HepG2 (cell line): Measurements from ENCODE around the gene APRT. TPM values are rescaled to one million over a fixed set of nuclear protein-coding genes. Genes with fewer than 3 reads are reported as not detected.

Experiments used
- ATM ChIP-seq: fragments of 450-650 bp; IDR thresholded peaks from 2 replicates; pipeline ENCODE4 v1.7.1; 2017; ENCODE audit warnings: mild to moderate bottlenecking, borderline replicate concordance
- FOSL2 ChIP-seq: sonication (generic); formaldehyde crosslinking; IDR thresholded peaks from 2 replicates; pipeline ENCODE4 v1.4.0; 2020; ENCODE audit warnings: missing genetic modification reagents
- GMEB2 ChIP-seq: IDR thresholded peaks from 2 replicates; pipeline ENCODE4 v1.6.1; 2016; ENCODE audit warnings: missing biosample characterization, missing genetic modification reagents, low read depth
- HDAC2 ChIP-seq: sonication (generic); formaldehyde crosslinking; IDR thresholded peaks from 2 replicates; pipeline ENCODE4 v1.4.0; 2020; ENCODE audit warnings: missing genetic modification reagents
- HINFP ChIP-seq: sonication (generic); formaldehyde crosslinking; IDR thresholded peaks from 2 replicates; pipeline ENCODE4 v1.4.0; 2020; ENCODE audit warnings: low read depth, mild to moderate bottlenecking, missing genetic modification reagents
- HOXA5 ChIP-seq: sonication (generic); formaldehyde crosslinking; IDR thresholded peaks from 2 replicates; pipeline ENCODE4 v1.4.0; 2020; ENCODE audit warnings: missing genetic modification reagents
- ISL2 ChIP-seq: sonication (generic); formaldehyde crosslinking; IDR thresholded peaks from 2 replicates; pipeline ENCODE4 v1.5.0; 2020; ENCODE audit warnings: missing genetic modification reagents
- KDM6A ChIP-seq: IDR thresholded peaks from 2 replicates; pipeline ENCODE4 v1.6.1; 2016; ENCODE audit warnings: low read depth
- PHF21A ChIP-seq: sonication (generic); formaldehyde crosslinking; IDR thresholded peaks from 2 replicates; pipeline ENCODE4 v1.5.0; 2020; ENCODE audit warnings: mild to moderate bottlenecking, missing genetic modification reagents
- POLR2A ChIP-seq, 2 experiments: IDR thresholded peaks; 2 replicates each; pipeline ENCODE4 v1.6.1; 2011; ENCODE audit warnings: low read depth in 2 of 2, low read length in 2 of 2, mild to moderate bottlenecking in 1 of 2, moderate library complexity in 1 of 2; ENCODE audit not compliant: insufficient read depth in 1 of 2
- PRMT3 ChIP-seq: sonication (generic); formaldehyde crosslinking; IDR thresholded peaks from 2 replicates; pipeline ENCODE4 v1.8.1; 2022; ENCODE audit warnings: low read depth, mild to moderate bottlenecking, moderate library complexity, missing genetic modification reagents, borderline replicate concordance
- RAD21 ChIP-seq: fragments of 450-650 bp; formaldehyde crosslinking; IDR thresholded peaks from 2 replicates; pipeline ENCODE4 v1.5.0; 2020; ENCODE audit warnings: mild to moderate bottlenecking
- SKIL ChIP-seq: sonication (generic); formaldehyde crosslinking; IDR thresholded peaks from 2 replicates; pipeline ENCODE4 v1.8.0; 2022; ENCODE audit warnings: missing genetic modification reagents, mild to moderate bottlenecking, moderate library complexity, borderline replicate concordance
- ZBTB39 ChIP-seq: sonication (generic); formaldehyde crosslinking; IDR thresholded peaks from 2 replicates; pipeline ENCODE4 v1.5.0; 2020; ENCODE audit warnings: missing genetic modification reagents
- ZBTB43 ChIP-seq: sonication (generic); formaldehyde crosslinking; conservative IDR thresholded peaks from 2 replicates; pipeline ENCODE4 v1.4.0; 2020; ENCODE audit warnings: missing genetic modification reagents
- ZFP1 ChIP-seq: IDR thresholded peaks from 2 replicates; pipeline ENCODE4 v1.6.1; 2016
- ZNF24 ChIP-seq: fragments of 450-650 bp; IDR thresholded peaks from 2 replicates; pipeline ENCODE4 v1.6.1; 2017; ENCODE audit warnings: antibody characterized with exemption, mild to moderate bottlenecking
- ZNF510 ChIP-seq: sonication (generic); formaldehyde crosslinking; IDR thresholded peaks from 2 replicates; pipeline ENCODE4 v1.4.0; 2020; ENCODE audit warnings: low read depth, mild to moderate bottlenecking, missing genetic modification reagents
- ZNF629 ChIP-seq: sonication (generic); formaldehyde crosslinking; conservative IDR thresholded peaks from 2 replicates; pipeline ENCODE4 v1.5.0; 2020; ENCODE audit warnings: missing genetic modification reagents
- ZNF639 ChIP-seq: conservative IDR thresholded peaks from 2 replicates; pipeline ENCODE4 v1.6.1; 2018; ENCODE audit warnings: missing genetic modification reagents
- polyA plus RNA-seq, 8 experiments: library from polyadenylated mRNA; depleted of rRNA in 3 of 8; stranded (reverse) in 7 of 8; unstranded in 1 of 8; fragments of >200 nt; fragmentation: Illumina TruSeq in 4 of 8; extraction: Trizol in 4 of 8; gene quantifications; 2 replicates each; pipeline versions ENCODE4 v1.2.1 to v1.2.3, GENCODE V29; 2011 to 2016; ENCODE audit warnings: low read depth in 4 of 8, missing spikeins in 1 of 8, mixed read lengths in 1 of 8; ENCODE audit not compliant: insufficient read depth in 1 of 8
- total RNA-seq, 5 experiments: library from RNA; depleted of rRNA; stranded (reverse); fragments of >200 nt; fragmentation: Illumina TruSeq; extraction: Trizol; gene quantifications; 2 replicates each; pipeline ENCODE4 v1.2.3, GENCODE V29; 2016; ENCODE audit warnings: low read depth in 1 of 5

APRT gene
- total and polyA plus RNA-seq, 2 of the 13 experiments (the other 11 are each of a cell fraction or from before 2014, with no cell fraction given), result 155 to 242 TPM

GRCh38 chr16:88781140-88782077 is 30.3 kb downstream of the APRT start (continued):
- TF ChIP-seq HOXA5, result no peak
- TF ChIP-seq ISL2 (CRISPR knock-in tag), result no peak
- TF ChIP-seq ZFP1 (CRISPR knock-in tag), result no peak
- peak; percentile 84 for TF ChIP-seq FOSL2 (CRISPR knock-in tag)
- TF ChIP-seq SKIL (CRISPR knock-in tag), result no peak
- TF ChIP-seq RAD21 (CRISPR knock-in tag), result no peak
- TF ChIP-seq HINFP (CRISPR knock-in tag), result no peak
- no peak for TF ChIP-seq ZNF639 (CRISPR knock-in tag)
- no peak for TF ChIP-seq GMEB2 (CRISPR knock-in tag)
- no peak for TF ChIP-seq PRMT3 (CRISPR knock-in tag)
- TF ChIP-seq ZNF510, result no peak
- TF ChIP-seq POLR2A (IDR thresholded peaks at IDR 0.05; ENCODE audit: insufficient read depth in 1 of 2, low read depth in 2 of 2, low read length in 2 of 2), result peak in 1 of 2 experiments; percentile 14; a peak in 1 of 4 replicates
- TF ChIP-seq HDAC2 (CRISPR knock-in tag), result no peak
- TF ChIP-seq ZBTB43 (CRISPR knock-in tag), result no peak
- no peak for TF ChIP-seq ZNF24
- TF ChIP-seq KDM6A (CRISPR knock-in tag), result no peak
- no peak for TF ChIP-seq ZBTB39 (CRISPR knock-in tag)
- TF ChIP-seq ATM, result no peak
- TF ChIP-seq PHF21A (CRISPR knock-in tag), result no peak
- TF ChIP-seq ZNF629 (CRISPR knock-in tag), result no peak
